ENCODE results near the gene BRI3.

DNA sequence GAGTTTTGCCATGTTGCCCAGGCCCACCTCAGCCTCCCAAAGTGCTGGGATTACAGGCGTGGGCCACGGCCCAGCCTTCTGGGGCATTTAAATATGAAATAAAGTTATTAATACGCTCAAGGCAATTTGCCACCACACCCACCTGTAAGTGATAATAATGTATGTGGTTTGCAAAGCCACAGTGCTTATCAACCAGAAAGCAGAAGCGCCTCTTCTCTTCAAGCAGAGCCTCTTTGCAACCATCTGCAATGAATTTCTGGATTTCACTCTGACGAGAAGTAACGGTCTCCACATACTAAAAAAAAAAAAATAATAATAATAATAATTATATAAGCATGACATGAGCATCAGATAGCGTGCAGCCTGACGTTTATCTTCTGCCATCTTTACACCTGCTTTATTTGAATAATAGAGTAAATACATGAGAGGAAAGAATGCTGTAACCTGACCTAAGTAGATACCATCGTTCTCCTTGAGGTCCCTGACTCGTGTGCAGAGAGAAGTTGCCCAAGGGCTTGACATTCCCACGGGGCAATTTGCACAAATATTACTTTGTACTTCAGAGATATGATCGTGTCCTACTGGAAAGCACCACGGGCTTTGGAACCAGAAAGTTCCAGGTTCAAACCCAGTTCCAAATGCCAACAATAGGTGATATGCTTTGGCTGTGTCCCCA lies 34.0 kb downstream of the BRI3 start:
- TF ChIP-seq, protein P1, sequence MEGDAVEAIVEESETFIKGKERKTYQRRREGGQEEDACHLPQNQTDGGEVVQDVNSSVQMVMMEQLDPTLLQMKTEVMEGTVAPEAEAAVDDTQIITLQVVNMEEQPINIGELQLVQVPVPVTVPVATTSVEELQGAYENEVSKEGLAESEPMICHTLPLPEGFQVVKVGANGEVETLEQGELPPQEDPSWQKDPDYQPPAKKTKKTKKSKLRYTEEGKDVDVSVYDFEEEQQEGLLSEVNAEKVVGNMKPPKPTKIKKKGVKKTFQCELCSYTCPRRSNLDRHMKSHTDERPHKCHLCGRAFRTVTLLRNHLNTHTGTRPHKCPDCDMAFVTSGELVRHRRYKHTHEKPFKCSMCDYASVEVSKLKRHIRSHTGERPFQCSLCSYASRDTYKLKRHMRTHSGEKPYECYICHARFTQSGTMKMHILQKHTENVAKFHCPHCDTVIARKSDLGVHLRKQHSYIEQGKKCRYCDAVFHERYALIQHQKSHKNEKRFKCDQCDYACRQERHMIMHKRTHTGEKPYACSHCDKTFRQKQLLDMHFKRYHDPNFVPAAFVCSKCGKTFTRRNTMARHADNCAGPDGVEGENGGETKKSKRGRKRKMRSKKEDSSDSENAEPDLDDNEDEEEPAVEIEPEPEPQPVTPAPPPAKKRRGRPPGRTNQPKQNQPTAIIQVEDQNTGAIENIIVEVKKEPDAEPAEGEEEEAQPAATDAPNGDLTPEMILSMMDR (IDR thresholded peaks at IDR 0.05), result no peak
- TF ChIP-seq SIN3A (IDR thresholded peaks at IDR 0.05; ENCODE audit: borderline replicate concordance, insufficient read depth, low read depth, low read length), result no peak
